ENCODE data around the gene TMEM39B. TPM values are rescaled to one million over a fixed set of nuclear protein-coding genes. Genes with fewer than 3 reads are reported as not detected.

Gene TMEM39B
- total and polyA plus RNA-seq, 7 donors, result 4.7 to 11.5 (median 7.2) TPM

- Histone ChIP-seq H3K4me3 (peak overlapping the region; percentile 70), H3K9me3 (no peaks in the 10 kb centered on the region), H3K27ac (peak overlapping the region; percentile 81), H3K27me3 (ENCODE audit: insufficient read depth in 3 of 3, low read length in 2 of 3) (no peaks in the 10 kb centered on the region), H3K36me3 (ENCODE audit: insufficient read depth in 1 of 2, low read depth in 1 of 2) (peaks cover 0 to 23% of the 10 kb centered on the region in 2 donors), H3K4me1 (peaks cover 14% of the 10 kb centered on the region)
- no peak for TF ChIP-seq CTCF (IDR thresholded peaks at IDR 0.05)
- ATAC-seq (no peak), DNase-seq (no peak)
- 13 to 17% (median 15%) methylated on average over 12 to 14 of the region's 14 CpGs for whole genome bisulfite sequencing, 3 donors
- intact Hi-C loops (cut with DNase I), result loop anchor here (2.0 kb wide), 1 partner anchor 35 kb away; no protein-coding TSS in a partner anchor
Measured at GRCh38 chr1:32071758-32072621, 749 bp upstream of the TMEM39B start.

- ATAC-seq (peak; percentile 35 to 58 (median 44)), DNase-seq (no peak)
- H3K4me3 ChIP-seq, result peak overlapping the region; percentile 70
- H3K4me1 ChIP-seq, result peaks cover 14% of the 10 kb centered on the region
- WGBS, 3 donors, result 26 to 30% (median 28%) methylated on average over 28 of the region's 28 CpGs
- H3K36me3 ChIP-seq (ENCODE audit: insufficient read depth in 1 of 2, low read depth in 1 of 2), result peaks cover 0 to 39% of the 10 kb centered on the region in 2 donors
- no peak for TF ChIP-seq CTCF (IDR thresholded peaks at IDR 0.05)
- H3K27ac ChIP-seq, result peak overlapping the region; percentile 81
- no peaks in the 10 kb centered on the region for H3K27me3 ChIP-seq (ENCODE audit: insufficient read depth in 3 of 3, low read length in 2 of 3)
- intact Hi-C loops (cut with DNase I), result loop anchor here (2.0 kb wide), 1 partner anchor 33 kb away; no protein-coding TSS in a partner anchor
- H3K9me3 ChIP-seq, result no peaks in the 10 kb centered on the region
Measured at GRCh38 chr1:32073299-32074229, 825 bp downstream of the TMEM39B start.

- ATAC-seq, result no peak
- no peaks in the 10 kb centered on the region for H3K27me3 ChIP-seq (ENCODE audit: insufficient read depth in 3 of 3, low read length in 2 of 3)
- intact Hi-C loops (cut with DNase I), result no loop called here
- H3K9me3 ChIP-seq, result no peaks in the 10 kb centered on the region
- 88 to 93% (median 92%) methylated on average over 9 of the region's 9 CpGs for WGBS, 3 donors
- no peak for DNase-seq
- no peak for TF ChIP-seq CTCF (IDR thresholded peaks at IDR 0.05)
- peaks cover 14% of the 10 kb centered on the region for H3K4me1 ChIP-seq
- peaks cover 0 to 52% of the 10 kb centered on the region in 2 donors for H3K36me3 ChIP-seq (ENCODE audit: insufficient read depth in 1 of 2, low read depth in 1 of 2)
- H3K27ac ChIP-seq, result no peak overlapping the region
- no peak overlapping the region for H3K4me3 ChIP-seq
Measured at GRCh38 chr1:32074841-32075240, 2.1 kb downstream of the TMEM39B start.

- ATAC-seq (no peak), DNase-seq (no peak)
- Histone ChIP-seq H3K4me3 (no peak overlapping the region), H3K9me3 (no peaks in the 10 kb centered on the region), H3K4me1 (peaks cover 6% of the 10 kb centered on the region), H3K27ac (no peak overlapping the region), H3K36me3 (ENCODE audit: insufficient read depth in 1 of 2, low read depth in 1 of 2) (peaks cover 0 to 77% of the 10 kb centered on the region in 2 donors), H3K27me3 (ENCODE audit: insufficient read depth in 3 of 3, low read length in 2 of 3) (no peaks in the 10 kb centered on the region)
- intact Hi-C loops (cut with DNase I), result no loop called here
- WGBS, 3 donors, result 82 to 91% (median 87%) methylated on average over 3 of the region's 3 CpGs
- TF ChIP-seq CTCF (IDR thresholded peaks at IDR 0.05), result no peak
Measured at GRCh38 chr1:32077451-32077850, 4.7 kb downstream of the TMEM39B start.
